Parathyroid adenoma (tissue), 2 donors: ENCODE results near the gene PRR7.

Experiments used
- H2AFZ ChIP-seq: fragments of 300-600 bp; sonication (generic); one replicate; pipeline ENCODE4 v1.7.0; 2017; ENCODE audit warnings: antibody characterized with exemption, mild to moderate bottlenecking
- H3K27ac ChIP-seq: fragments of 300-600 bp; sonication (generic); one replicate; pipeline ENCODE4 v1.7.0; 2017
- H3K27me3 ChIP-seq: fragments of 300-600 bp; sonication (generic); one replicate; pipeline ENCODE4 v1.7.0; 2017; ENCODE audit warnings: low read length; ENCODE audit not compliant: control insufficient read depth, insufficient read depth
- H3K36me3 ChIP-seq: fragments of 300-600 bp; sonication (generic); one replicate; pipeline ENCODE4 v1.7.0; 2017; ENCODE audit warnings: low read length; ENCODE audit not compliant: control insufficient read depth, insufficient read depth
- H3K4me1 ChIP-seq: fragments of 300-600 bp; sonication (generic); one replicate; pipeline ENCODE4 v1.7.0; 2017; ENCODE audit warnings: control low read depth
- H3K4me2 ChIP-seq: fragments of 300-600 bp; sonication (generic); one replicate; pipeline ENCODE4 v1.7.0; 2017; ENCODE audit warnings: low read length
- H3K4me3 ChIP-seq: fragments of 300-600 bp; sonication (generic); one replicate; pipeline ENCODE4 v1.7.0; 2017; ENCODE audit warnings: low read depth, low read length
- H3K79me2 ChIP-seq: fragments of 300-600 bp; sonication (generic); one replicate; pipeline ENCODE4 v1.7.0; 2017; ENCODE audit warnings: control low read depth
- H3K9ac ChIP-seq: fragments of 300-600 bp; sonication (generic); one replicate; pipeline ENCODE4 v1.7.0; 2017; ENCODE audit warnings: mild to moderate bottlenecking
- H3K9me3 ChIP-seq: fragments of 300-600 bp; sonication (generic); one replicate; pipeline ENCODE4 v1.7.0; 2017; ENCODE audit warnings: low read length; ENCODE audit not compliant: control insufficient read depth
- TF ChIP-seq, protein P1 (sequence below): fragments of 300-600 bp; sonication (generic); IDR thresholded peaks from one replicate; pipeline ENCODE4 v1.7.0; 2017; ENCODE audit warnings: antibody characterized with exemption, mild to moderate bottlenecking
- donor health status: primary hyperparathyroidism.

Gene PRR7

DNA sequence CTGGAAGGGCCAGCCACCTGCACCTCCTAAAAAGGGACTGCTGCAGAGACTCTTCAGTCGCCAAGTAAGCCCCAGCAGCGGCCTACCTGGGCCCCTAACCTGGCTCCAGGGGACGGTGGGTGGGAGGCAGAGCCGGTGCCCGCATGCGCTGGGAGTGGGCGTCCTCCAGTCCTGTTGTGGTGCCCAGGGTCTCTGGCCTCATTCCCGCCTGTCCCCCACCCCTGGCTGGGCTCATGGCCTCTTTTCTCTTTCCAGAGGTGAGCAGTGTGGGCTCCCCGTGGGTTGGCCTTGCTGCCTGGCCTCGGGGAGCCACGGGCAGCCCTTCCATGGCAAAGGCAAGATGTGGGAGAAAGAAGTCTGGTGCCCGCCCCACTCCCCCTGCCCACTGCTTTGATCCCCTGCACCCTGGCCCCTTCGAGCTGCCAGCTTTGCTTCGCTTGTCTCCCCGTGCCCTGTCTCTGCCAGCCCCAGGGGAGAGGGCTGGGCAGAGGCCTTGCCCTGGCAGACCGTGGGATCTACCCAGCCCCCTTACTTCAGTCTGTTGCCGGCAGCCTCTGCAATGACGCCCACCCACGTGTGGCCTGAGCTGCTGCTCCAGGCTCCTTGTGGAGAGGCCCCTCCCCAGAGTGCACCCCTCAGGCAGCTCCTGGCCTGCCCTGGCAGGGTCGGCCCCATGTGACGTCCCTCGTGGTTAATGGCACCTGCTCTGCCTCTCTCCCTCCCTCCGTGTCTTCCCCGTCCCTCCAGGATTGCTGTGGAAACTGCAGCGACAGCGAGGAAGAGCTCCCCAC is 5.4 kb upstream of the PRR7 start:
- H3K36me3 ChIP-seq, result no peaks in the 10 kb centered on the region
- no peaks in the 10 kb centered on the region for H3K27me3 ChIP-seq
- no peak overlapping the region for H3K4me2 ChIP-seq
- TF ChIP-seq, protein P1, sequence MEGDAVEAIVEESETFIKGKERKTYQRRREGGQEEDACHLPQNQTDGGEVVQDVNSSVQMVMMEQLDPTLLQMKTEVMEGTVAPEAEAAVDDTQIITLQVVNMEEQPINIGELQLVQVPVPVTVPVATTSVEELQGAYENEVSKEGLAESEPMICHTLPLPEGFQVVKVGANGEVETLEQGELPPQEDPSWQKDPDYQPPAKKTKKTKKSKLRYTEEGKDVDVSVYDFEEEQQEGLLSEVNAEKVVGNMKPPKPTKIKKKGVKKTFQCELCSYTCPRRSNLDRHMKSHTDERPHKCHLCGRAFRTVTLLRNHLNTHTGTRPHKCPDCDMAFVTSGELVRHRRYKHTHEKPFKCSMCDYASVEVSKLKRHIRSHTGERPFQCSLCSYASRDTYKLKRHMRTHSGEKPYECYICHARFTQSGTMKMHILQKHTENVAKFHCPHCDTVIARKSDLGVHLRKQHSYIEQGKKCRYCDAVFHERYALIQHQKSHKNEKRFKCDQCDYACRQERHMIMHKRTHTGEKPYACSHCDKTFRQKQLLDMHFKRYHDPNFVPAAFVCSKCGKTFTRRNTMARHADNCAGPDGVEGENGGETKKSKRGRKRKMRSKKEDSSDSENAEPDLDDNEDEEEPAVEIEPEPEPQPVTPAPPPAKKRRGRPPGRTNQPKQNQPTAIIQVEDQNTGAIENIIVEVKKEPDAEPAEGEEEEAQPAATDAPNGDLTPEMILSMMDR, result no peak
- H3K9ac ChIP-seq, result no peak overlapping the region
- no peak overlapping the region for H3K4me3 ChIP-seq
- no peak overlapping the region for H3K27ac ChIP-seq
- no peaks in the 10 kb centered on the region for H3K79me2 ChIP-seq
- H3K4me1 ChIP-seq, result peaks cover 3% of the 10 kb centered on the region
- H3K9me3 ChIP-seq, result no peaks in the 10 kb centered on the region
- H2AFZ ChIP-seq, result no peak overlapping the region

DNA sequence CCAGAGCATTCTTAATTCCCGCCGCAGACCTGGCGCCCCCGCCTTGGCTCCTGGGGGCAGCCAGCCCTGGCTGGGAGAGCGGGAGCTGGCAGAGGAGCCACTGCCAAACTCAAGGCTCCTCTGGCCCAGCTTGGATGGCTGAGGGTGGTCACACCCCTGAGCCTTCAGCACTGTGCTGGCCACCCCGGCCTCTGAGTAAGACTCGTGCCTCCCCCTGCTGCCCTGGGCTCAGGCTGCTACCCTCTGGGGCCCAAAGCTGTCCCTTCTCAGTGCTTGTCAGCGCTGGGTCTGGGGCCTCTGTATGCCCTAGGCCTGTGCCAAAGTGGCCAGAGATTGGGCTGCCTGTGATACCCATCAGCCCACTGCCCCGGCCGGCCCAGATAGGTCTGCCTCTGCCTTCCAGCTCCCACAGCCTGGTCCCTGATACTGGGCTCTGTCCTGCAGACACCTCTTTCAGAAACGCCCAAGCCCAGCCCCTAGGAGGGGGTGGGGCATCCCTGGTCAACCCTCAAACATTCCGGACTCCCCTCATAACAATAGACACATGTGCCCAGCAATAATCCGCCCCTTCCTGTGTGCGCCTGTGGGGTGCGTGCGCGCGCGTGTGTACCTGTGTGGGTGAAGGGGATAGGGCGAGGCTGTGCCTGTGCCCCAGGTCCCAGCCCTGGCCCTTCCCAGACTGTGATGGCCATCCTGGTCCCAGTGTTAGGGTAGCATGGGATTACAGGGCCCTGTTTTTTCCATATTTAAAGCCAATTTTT is 4.4 kb upstream of the PRR7 start:
- Histone ChIP-seq H3K9me3 (no peaks in the 10 kb centered on the region), H3K27ac (no peak overlapping the region), H3K4me2 (no peak overlapping the region), H3K9ac (no peak overlapping the region), H3K4me1 (peaks cover 5% of the 10 kb centered on the region), H2AFZ (no peak overlapping the region), H3K36me3 (no peaks in the 10 kb centered on the region), H3K4me3 (no peak overlapping the region), H3K79me2 (no peaks in the 10 kb centered on the region), H3K27me3 (no peaks in the 10 kb centered on the region)
- TF ChIP-seq, protein P1, result no peak

DNA sequence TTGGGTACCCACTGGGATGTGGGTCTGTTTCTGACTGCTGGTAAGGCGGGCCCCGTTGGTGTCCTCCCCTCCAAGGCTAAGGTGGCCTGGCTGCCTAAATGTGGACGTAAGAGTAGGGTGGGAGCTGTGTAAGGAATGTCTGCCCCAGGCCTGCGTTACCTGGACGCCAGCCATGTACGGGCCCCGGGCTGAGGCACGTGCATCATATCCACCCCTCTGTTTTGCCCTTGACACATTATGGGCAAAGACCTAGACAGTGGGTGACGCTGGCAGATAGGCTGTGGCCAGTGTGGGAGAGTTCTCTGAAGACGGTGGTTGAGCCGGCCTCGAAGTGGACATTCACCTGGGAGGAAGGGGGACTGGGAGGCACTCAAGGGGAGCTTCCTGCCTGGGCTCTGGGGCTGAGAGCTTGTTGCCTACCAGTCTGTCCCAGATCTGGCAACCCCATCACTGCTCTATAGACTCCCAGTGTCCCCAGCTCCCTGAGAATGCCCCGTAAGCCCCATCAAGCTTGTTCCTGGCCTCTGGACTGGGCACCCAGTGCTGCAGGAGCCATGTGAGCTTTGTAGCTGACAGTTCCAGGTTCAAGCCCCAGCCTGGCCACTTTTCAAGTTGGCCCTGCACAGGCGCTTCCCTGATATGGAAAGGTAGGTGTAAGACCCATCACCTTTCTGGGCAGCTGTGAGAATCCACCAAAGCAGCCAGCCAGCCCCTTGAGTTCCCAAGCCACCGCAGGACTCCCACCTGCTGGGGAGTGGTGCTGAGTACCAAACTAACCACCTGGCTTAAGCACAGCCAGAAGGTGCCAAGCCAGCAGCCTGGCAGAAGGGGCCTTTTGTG is 3.2 kb upstream of the PRR7 start:
- Histone ChIP-seq H3K79me2 (no peaks in the 10 kb centered on the region), H2AFZ (no peak overlapping the region), H3K27ac (no peak overlapping the region), H3K36me3 (no peaks in the 10 kb centered on the region), H3K4me3 (no peak overlapping the region), H3K27me3 (no peaks in the 10 kb centered on the region), H3K9ac (no peak overlapping the region), H3K9me3 (no peaks in the 10 kb centered on the region), H3K4me1 (peaks cover 8% of the 10 kb centered on the region), H3K4me2 (no peak overlapping the region)
- TF ChIP-seq, protein P1, result no peak

DNA sequence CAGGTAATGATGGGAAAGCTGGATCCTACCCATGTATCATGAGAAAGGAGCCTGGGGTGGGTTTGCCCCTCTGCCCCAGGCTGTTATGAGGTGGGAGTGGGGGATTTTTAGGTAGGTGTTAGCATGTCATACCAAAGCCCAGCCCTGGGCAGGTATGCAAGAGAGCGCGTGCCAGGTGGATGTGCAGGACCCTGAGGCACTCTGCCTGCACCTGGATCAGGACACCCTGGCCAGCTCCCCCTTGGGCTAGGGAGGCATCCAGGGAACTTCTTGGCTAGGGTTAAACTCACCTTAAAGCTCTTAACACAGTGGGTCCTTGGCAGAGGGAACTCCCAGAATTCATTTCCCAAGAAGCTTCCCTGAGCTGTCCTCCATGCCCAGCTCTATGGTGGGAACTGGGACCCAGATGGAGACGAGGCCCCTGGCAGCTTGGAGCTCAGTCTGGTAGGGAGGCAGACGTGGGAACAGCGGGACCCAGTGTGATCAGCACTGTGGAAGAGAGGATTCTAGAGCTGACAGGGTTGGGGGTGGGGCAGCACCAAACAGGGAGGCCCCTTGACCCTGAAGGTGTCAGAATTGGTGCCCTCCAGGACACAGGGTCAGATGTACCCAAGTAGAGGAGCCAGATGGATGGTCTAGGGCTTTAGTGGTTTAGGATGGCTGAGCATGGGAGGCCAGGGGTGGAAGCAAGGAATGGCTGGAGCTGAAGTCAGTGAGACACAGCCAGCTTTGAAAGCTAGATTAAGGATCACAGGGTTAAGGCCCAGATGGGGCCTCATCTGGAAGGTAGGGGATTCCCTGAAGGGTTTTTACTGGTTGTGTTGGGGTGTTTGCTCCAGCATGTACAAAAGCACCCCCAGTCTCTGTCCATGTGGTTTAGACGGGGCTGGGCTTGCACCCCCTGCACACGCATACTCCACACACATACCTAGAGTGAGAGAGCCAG is 2.2 kb upstream of the PRR7 start:
- H3K9ac ChIP-seq, result no peak overlapping the region

More for the DNA sequence above, 2.2 kb upstream of the PRR7 start:
- H3K79me2 ChIP-seq, result no peaks in the 10 kb centered on the region
- H3K4me3 ChIP-seq, result no peak overlapping the region
- H3K36me3 ChIP-seq, result no peaks in the 10 kb centered on the region
- no peaks in the 10 kb centered on the region for H3K9me3 ChIP-seq
- no peak overlapping the region for H2AFZ ChIP-seq
- H3K27me3 ChIP-seq, result no peaks in the 10 kb centered on the region
- TF ChIP-seq, protein P1, result no peak
- H3K4me2 ChIP-seq, result no peak overlapping the region
- peaks cover 8% of the 10 kb centered on the region for H3K4me1 ChIP-seq
- H3K27ac ChIP-seq, result no peak overlapping the region
